GM21528 (cell line): ENCODE results near the gene TBC1D32.
A peak's percentile ranks its signal among the peaks of the same experiment; 100 is the strongest.
"Not testable (repeated sequence)": the region's sequence is repeated elsewhere in the genome, so short reads cannot be mapped to it uniquely, and the experiment has no call there.

Experiments
- ATAC-seq: cut with Tn5 transposase; IDR thresholded peaks from one replicate; pipeline ENCODE4 v1.9.1; 2021; ENCODE audit warnings: mild to moderate bottlenecking, moderate library complexity; ENCODE audit not compliant: unreplicated experiment, low FRiP score

The TBC1D32 gene

GRCh38 chr6:121330516-121330915, 3.8 kb downstream of the TBC1D32 start:
- ATAC-seq = no peak

- no peak for ATAC-seq
Observed at GRCh38 chr6:121321282-121321681, 13.0 kb downstream of the TBC1D32 start.

GRCh38 chr6:121319603-121320002, 14.7 kb downstream of the TBC1D32 start:
- no peak for ATAC-seq

GRCh38 chr6:121319112-121319553, 15.1 kb downstream of the TBC1D32 start:
- no peak for ATAC-seq

- no peak for ATAC-seq
Observed at GRCh38 chr6:121314381-121315112, 19.7 kb downstream of the TBC1D32 start.

GRCh38 chr6:121311814-121312213, 22.5 kb downstream of the TBC1D32 start:
- ATAC-seq = not testable (repeated sequence)

- ATAC-seq = no peak
Observed at GRCh38 chr6:121310495-121310894, 23.8 kb downstream of the TBC1D32 start.

- ATAC-seq = no peak
Observed at GRCh38 chr6:121309768-121310469, 24.4 kb downstream of the TBC1D32 start.

GRCh38 chr6:121305957-121306607, 28.2 kb downstream of the TBC1D32 start:
- no peak for ATAC-seq

- peak; percentile 84 for ATAC-seq
Observed at GRCh38 chr6:121302882-121303281, 31.4 kb downstream of the TBC1D32 start.

GRCh38 chr6:121301156-121301555, 33.1 kb downstream of the TBC1D32 start:
- ATAC-seq = not testable (repeated sequence)

GRCh38 chr6:121297694-121298093, 36.6 kb downstream of the TBC1D32 start:
- no peak for ATAC-seq

- ATAC-seq = no peak
Observed at GRCh38 chr6:121285041-121285440, 49.2 kb downstream of the TBC1D32 start.

GRCh38 chr6:121274666-121275295, 59.5 kb downstream of the TBC1D32 start:
- ATAC-seq = no peak

GRCh38 chr6:121263742-121264141, 70.5 kb downstream of the TBC1D32 start:
- ATAC-seq = no peak

- ATAC-seq = no peak
Observed at GRCh38 chr6:121260651-121261102, 73.6 kb downstream of the TBC1D32 start.

GRCh38 chr6:121247386-121247785, 86.9 kb downstream of the TBC1D32 start:
- ATAC-seq = no peak

- no peak for ATAC-seq
Observed at GRCh38 chr6:121242386-121242785, 91.9 kb downstream of the TBC1D32 start.

GRCh38 chr6:121237859-121238258, 96.4 kb downstream of the TBC1D32 start:
- no peak for ATAC-seq

- ATAC-seq = no peak
Observed at GRCh38 chr6:121236984-121237383, 97.3 kb downstream of the TBC1D32 start.

- no peak for ATAC-seq
Observed at GRCh38 chr6:121235386-121235785, 98.9 kb downstream of the TBC1D32 start.
